Nephron progenitor cell (in vitro differentiated cells): ENCODE measurements around the gene MEAK7.

Experiments
- DNase-seq: peaks from one replicate; pipeline ENCODE4 v3.0.0; 2021
- H3K27ac Mint-ChIP-seq: 2 replicates; pipeline ENCODE4 v1.8.0; 2021; ENCODE audit warnings: mild to moderate bottlenecking, moderate library complexity, mixed read lengths
- H3K27me3 Mint-ChIP-seq: 2 replicates; pipeline ENCODE4 v1.8.0; 2021; ENCODE audit warnings: mild to moderate bottlenecking, low read depth, mixed read lengths; ENCODE audit not compliant: poor library complexity
- H3K36me3 Mint-ChIP-seq: 2 replicates; pipeline ENCODE4 v1.8.0; 2021; ENCODE audit warnings: low read depth, mixed read lengths
- H3K4me1 Mint-ChIP-seq: 2 replicates; pipeline ENCODE4 v1.8.0; 2021; ENCODE audit warnings: mixed read lengths
- H3K4me3 Mint-ChIP-seq: 2 replicates; pipeline ENCODE4 v1.8.0; 2021; ENCODE audit warnings: mild to moderate bottlenecking, moderate library complexity, mixed read lengths
- H3K9me3 Mint-ChIP-seq: 2 replicates; pipeline ENCODE4 v1.8.0; 2021; ENCODE audit warnings: mild to moderate bottlenecking, moderate library complexity, mixed read lengths
- TF ChIP-seq, protein P1 (sequence below): fragments of 200-600 bp; sonication (generic); IDR thresholded peaks from 2 replicates; pipeline ENCODE4 v1.5.0; 2021; ENCODE audit warnings: antibody characterized with exemption

MEAK7 gene

GRCh38 chr16:84535851-84536250, 31.4 kb upstream of the MEAK7 start:
- peaks cover 6% of the 10 kb centered on the region for H3K27me3 Mint-ChIP-seq
- peak overlapping the region; percentile 0 for H3K27ac Mint-ChIP-seq
- H3K4me1 Mint-ChIP-seq: peaks cover 81% of the 10 kb centered on the region
- TF ChIP-seq, protein P1, sequence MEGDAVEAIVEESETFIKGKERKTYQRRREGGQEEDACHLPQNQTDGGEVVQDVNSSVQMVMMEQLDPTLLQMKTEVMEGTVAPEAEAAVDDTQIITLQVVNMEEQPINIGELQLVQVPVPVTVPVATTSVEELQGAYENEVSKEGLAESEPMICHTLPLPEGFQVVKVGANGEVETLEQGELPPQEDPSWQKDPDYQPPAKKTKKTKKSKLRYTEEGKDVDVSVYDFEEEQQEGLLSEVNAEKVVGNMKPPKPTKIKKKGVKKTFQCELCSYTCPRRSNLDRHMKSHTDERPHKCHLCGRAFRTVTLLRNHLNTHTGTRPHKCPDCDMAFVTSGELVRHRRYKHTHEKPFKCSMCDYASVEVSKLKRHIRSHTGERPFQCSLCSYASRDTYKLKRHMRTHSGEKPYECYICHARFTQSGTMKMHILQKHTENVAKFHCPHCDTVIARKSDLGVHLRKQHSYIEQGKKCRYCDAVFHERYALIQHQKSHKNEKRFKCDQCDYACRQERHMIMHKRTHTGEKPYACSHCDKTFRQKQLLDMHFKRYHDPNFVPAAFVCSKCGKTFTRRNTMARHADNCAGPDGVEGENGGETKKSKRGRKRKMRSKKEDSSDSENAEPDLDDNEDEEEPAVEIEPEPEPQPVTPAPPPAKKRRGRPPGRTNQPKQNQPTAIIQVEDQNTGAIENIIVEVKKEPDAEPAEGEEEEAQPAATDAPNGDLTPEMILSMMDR: no peak
- H3K4me3 Mint-ChIP-seq: no peak overlapping the region
- no peak for DNase-seq
- no peaks in the 10 kb centered on the region for H3K36me3 Mint-ChIP-seq
- peaks cover 7% of the 10 kb centered on the region for H3K9me3 Mint-ChIP-seq

- DNase-seq: no peak
Measured at GRCh38 chr16:84535408-84535807, 30.9 kb upstream of the MEAK7 start.

DNA sequence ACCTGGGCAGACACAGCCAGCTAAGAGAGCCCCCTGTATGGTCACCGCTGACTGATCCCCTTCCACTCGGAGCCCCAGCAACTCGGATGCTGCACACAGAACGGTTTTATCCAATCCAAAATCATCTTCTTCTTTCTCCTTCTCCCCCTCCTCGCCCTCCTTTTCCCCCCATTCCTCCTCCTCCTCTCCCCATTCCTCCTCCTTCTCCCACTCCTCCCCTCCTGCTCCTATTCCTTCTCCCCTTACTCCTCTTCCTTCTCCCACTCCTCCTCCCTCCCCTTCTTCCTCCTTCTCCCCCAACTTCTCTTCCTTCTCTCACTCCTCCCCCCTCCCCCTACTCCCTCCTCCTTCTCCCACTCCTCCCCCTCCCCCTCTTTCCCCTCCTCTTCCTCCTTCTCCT, 30.4 kb upstream of the MEAK7 start:
- Mint-ChIP-seq H3K4me1 (peaks cover 79% of the 10 kb centered on the region), H3K36me3 (no peaks in the 10 kb centered on the region), H3K9me3 (peaks cover 15% of the 10 kb centered on the region), H3K27ac (no peak overlapping the region), H3K4me3 (peak overlapping the region; percentile 25), H3K27me3 (peaks cover 6% of the 10 kb centered on the region)
- no peak for DNase-seq
- TF ChIP-seq, protein P1: no peak

More at GRCh38 chr16:84535408-84535807, 30.9 kb upstream of the MEAK7 start:
- peaks cover 6% of the 10 kb centered on the region for H3K27me3 Mint-ChIP-seq
- H3K36me3 Mint-ChIP-seq: no peaks in the 10 kb centered on the region
- H3K27ac Mint-ChIP-seq: peak overlapping the region; percentile 84
- peak overlapping the region; percentile 26 for H3K4me3 Mint-ChIP-seq
- TF ChIP-seq, protein P1: no peak
- H3K9me3 Mint-ChIP-seq: peaks cover 10% of the 10 kb centered on the region
- peaks cover 81% of the 10 kb centered on the region for H3K4me1 Mint-ChIP-seq

- no peak overlapping the region for H3K4me3 Mint-ChIP-seq
- no peak for DNase-seq
Measured at GRCh38 chr16:84532855-84533486, 28.5 kb upstream of the MEAK7 start.

GRCh38 chr16:84532291-84532724, 27.8 kb upstream of the MEAK7 start:
- TF ChIP-seq, protein P1: no peak
- no peak for DNase-seq
- H3K4me3 Mint-ChIP-seq: peak overlapping the region; percentile 53
- H3K36me3 Mint-ChIP-seq: peaks cover 7% of the 10 kb centered on the region
- H3K4me1 Mint-ChIP-seq: peaks cover 67% of the 10 kb centered on the region
- peaks cover 23% of the 10 kb centered on the region for H3K9me3 Mint-ChIP-seq
- H3K27me3 Mint-ChIP-seq: peaks cover 7% of the 10 kb centered on the region
- peak overlapping the region; percentile 97 for H3K27ac Mint-ChIP-seq

More at GRCh38 chr16:84532855-84533486, 28.5 kb upstream of the MEAK7 start:
- Mint-ChIP-seq H3K4me1 (peaks cover 67% of the 10 kb centered on the region), H3K27ac (no peak overlapping the region), H3K36me3 (peaks cover 7% of the 10 kb centered on the region), H3K27me3 (peaks cover 6% of the 10 kb centered on the region), H3K9me3 (peaks cover 21% of the 10 kb centered on the region)
- TF ChIP-seq, protein P1: no peak

DNA sequence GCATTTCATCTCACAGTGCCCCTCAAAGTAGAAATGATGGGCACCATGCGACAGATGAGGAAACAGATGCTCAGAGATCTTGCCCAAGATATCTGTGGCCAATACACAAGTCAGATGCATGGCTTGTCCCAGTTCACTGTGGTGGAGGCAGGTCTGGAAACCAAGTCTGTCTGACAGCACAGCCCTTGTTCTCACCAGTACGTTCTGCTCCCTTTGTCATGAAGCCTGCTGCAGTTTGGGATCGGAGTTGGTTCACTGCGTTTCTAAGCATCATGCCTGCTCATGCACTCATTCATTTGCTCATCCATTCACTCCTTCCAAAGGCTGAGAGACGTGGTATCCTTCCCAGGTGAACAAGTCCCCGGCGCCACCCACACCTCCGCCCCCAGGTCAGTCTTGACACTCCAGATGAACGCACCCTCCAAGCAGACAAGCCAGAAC, 27.2 kb upstream of the MEAK7 start:
- Mint-ChIP-seq H3K27ac (peak overlapping the region; percentile 97), H3K4me1 (peaks cover 67% of the 10 kb centered on the region), H3K27me3 (peaks cover 7% of the 10 kb centered on the region), H3K36me3 (peaks cover 7% of the 10 kb centered on the region), H3K4me3 (peak overlapping the region; percentile 53), H3K9me3 (peaks cover 23% of the 10 kb centered on the region)
- no peak for DNase-seq
- TF ChIP-seq, protein P1: no peak
